Progenitor cell of endocrine pancreas (in vitro differentiated cells): ENCODE measurements around the gene MAPRE3. TPM values are rescaled to one million over a fixed set of nuclear protein-coding genes. Genes with fewer than 3 reads are reported as not detected.
A peak's percentile ranks its signal among the peaks of the same experiment; 100 is the strongest.

ENCODE experiments used
- DNase-seq: peaks from one replicate; pipeline ENCODE4 v3.0.0; 2021; ENCODE audit warnings: low spot score; ENCODE audit not compliant: unreplicated experiment
- H3K27ac Mint-ChIP-seq: 2 replicates; pipeline ENCODE4 v1.8.0; 2021; ENCODE audit warnings: mild to moderate bottlenecking, moderate library complexity, mixed read lengths
- H3K27me3 Mint-ChIP-seq: 2 replicates; pipeline ENCODE4 v1.8.0; 2021; ENCODE audit warnings: mixed read lengths
- H3K36me3 Mint-ChIP-seq: 2 replicates; pipeline ENCODE4 v1.8.0; 2022; ENCODE audit warnings: mixed read lengths; ENCODE audit not compliant: insufficient read depth
- H3K4me1 Mint-ChIP-seq: 2 replicates; pipeline ENCODE4 v1.8.0; 2021; ENCODE audit warnings: low read depth, mixed read lengths
- H3K4me3 Mint-ChIP-seq: 2 replicates; pipeline ENCODE4 v1.8.0; 2021; ENCODE audit warnings: low read depth, mild to moderate bottlenecking, moderate library complexity, mixed read lengths
- H3K9me3 Mint-ChIP-seq: 2 replicates; pipeline ENCODE4 v1.8.0; 2021; ENCODE audit warnings: low read depth, mixed read lengths
- total RNA-seq: library from RNA; stranded (reverse); gene quantifications from 2 replicates; pipeline ENCODE4 v1.2.1, GENCODE V29; 2021
- TF ChIP-seq, protein P1 (sequence below): fragments of 200-600 bp; sonication (generic); IDR thresholded peaks from one replicate; pipeline ENCODE4 v1.5.0; 2021; ENCODE audit warnings: antibody characterized with exemption, mild to moderate bottlenecking; ENCODE audit not compliant: unreplicated experiment

MAPRE3 gene
- total RNA-seq, 1 donor from 2014 or later = 18.6 TPM

DNA sequence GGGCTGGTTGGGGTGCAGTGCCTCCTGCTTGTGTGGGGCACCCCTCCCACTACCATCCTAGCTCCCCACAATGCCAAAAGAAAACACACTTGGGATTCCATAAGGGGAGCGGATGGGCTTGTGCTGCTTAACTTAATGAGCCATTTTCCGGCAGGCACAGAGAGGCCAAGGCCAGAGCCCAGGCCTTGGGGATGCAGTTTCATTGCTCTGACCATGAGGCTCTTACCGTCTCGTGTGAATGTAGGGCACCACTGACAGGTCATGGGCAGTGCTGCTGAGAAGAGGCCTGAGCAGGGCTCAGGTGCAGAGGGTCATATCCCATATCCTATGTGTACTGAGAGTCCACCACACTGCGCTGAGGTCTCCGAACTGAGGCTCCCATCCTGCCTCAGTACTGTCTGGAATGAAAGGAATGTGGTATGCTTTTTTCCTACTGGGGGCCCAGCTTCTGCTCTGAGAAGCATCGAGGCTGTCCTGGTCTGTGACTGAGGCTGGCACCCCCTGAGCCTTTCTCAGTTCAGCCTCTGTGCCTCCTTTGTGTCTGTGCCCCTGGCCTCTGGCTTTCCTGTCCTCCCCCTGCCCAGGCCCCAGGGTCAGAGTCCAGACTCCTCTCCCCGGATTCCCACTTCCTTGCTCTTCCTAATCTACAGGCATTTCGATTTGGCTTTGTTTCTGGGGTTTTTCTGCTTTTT, 45.2 kb upstream of the MAPRE3 start:
- TF ChIP-seq, protein P1, sequence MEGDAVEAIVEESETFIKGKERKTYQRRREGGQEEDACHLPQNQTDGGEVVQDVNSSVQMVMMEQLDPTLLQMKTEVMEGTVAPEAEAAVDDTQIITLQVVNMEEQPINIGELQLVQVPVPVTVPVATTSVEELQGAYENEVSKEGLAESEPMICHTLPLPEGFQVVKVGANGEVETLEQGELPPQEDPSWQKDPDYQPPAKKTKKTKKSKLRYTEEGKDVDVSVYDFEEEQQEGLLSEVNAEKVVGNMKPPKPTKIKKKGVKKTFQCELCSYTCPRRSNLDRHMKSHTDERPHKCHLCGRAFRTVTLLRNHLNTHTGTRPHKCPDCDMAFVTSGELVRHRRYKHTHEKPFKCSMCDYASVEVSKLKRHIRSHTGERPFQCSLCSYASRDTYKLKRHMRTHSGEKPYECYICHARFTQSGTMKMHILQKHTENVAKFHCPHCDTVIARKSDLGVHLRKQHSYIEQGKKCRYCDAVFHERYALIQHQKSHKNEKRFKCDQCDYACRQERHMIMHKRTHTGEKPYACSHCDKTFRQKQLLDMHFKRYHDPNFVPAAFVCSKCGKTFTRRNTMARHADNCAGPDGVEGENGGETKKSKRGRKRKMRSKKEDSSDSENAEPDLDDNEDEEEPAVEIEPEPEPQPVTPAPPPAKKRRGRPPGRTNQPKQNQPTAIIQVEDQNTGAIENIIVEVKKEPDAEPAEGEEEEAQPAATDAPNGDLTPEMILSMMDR = no peak
- DNase-seq = no peak
- Mint-ChIP-seq H3K4me3 (no peak overlapping the region), H3K4me1 (peaks cover 12% of the 10 kb centered on the region), H3K27ac (peak overlapping the region; percentile 91), H3K9me3 (no peaks in the 10 kb centered on the region), H3K36me3 (peaks cover 6% of the 10 kb centered on the region), H3K27me3 (no peaks in the 10 kb centered on the region)

DNA sequence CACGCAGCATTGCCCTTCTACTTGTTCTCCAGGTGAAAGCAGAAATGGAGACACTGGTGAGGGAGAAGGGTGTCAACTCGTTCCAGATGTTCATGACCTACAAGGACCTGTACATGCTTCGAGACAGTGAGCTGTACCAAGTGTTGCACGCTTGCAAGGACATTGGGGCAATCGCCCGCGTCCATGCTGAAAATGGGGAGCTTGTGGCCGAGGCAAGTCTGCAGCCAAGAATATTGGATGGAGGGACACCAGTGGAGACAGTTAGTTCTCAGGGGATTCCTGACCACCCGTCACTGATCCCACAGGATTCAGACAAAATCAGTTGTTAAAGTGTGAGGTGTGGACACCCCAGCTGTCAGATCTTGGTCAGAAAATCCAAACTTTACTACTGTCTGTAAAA, 43.2 kb upstream of the MAPRE3 start:
- Mint-ChIP-seq H3K27ac (no peak overlapping the region), H3K36me3 (peaks cover 7% of the 10 kb centered on the region), H3K4me1 (peaks cover 12% of the 10 kb centered on the region), H3K4me3 (no peak overlapping the region), H3K27me3 (no peaks in the 10 kb centered on the region), H3K9me3 (no peaks in the 10 kb centered on the region)
- no peak for DNase-seq
- TF ChIP-seq, protein P1 = no peak

DNA sequence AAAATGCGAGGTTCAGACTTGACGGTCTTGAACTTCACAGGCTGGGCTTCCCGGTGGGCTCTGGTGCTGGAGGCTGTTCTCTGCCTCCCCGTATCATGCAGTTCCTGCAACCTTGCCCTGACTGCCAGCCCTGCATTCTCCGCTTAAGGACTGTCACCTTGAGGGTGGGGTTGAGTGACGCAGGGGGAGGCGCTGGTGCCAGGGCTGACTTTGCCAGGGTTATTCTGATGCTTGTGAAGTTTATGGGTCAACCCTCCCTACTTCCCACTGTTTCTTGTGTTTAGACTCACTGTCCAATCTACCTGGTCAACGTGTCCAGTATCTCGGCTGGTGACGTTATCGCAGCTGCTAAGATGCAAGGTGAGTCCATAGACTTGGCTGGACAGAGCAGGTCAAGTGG, 37.5 kb upstream of the MAPRE3 start:
- TF ChIP-seq, protein P1 = no peak
- no peaks in the 10 kb centered on the region for H3K9me3 Mint-ChIP-seq
- H3K27me3 Mint-ChIP-seq = no peaks in the 10 kb centered on the region
- no peak for DNase-seq
- H3K4me1 Mint-ChIP-seq = no peaks in the 10 kb centered on the region
- no peak overlapping the region for H3K27ac Mint-ChIP-seq
- peaks cover 14% of the 10 kb centered on the region for H3K36me3 Mint-ChIP-seq
- H3K4me3 Mint-ChIP-seq = no peak overlapping the region

DNA sequence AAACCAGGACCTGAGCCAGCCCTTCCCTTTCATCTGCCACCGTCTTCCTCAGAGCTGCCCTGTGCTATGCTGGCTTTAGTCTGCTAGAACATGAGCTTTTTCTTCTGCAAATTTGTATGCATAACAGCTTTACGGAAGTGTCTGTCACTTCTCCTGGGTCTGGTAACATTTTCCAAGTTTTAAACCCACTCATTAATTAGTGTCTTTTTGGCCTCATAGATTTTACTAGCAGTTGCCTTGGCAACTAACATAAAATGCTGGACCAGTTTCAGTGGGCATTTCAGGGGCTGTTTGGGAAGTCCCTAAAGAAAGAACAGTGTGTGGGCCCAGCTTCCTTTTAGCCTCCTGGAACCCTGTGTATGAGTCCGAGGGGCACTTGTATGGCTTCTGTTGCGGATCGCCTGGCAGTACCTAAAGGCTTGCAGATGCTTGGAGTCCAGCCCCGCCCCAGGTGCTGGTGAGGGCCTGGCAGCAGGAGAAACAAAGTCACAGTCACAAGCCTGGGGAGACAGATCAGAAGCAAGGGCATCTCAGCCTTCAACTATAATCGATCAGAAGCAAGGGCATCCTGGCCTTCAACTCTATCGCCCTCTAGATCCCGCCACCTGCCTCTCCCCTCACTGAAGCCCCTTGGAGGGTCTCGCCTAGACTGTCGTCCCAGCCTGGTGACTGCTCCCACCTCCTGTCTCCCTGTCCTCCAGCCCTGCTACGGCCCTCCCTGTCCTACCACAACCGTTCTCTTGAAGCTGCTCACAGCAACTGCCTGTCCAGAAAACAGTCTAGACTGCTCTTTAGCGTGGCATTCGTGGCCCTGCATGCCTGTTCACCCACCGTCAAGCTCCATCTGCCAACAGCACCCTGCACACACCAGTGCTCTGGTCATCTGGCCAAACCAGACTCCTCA, 36.8 kb upstream of the MAPRE3 start:
- TF ChIP-seq, protein P1 = no peak
- no peaks in the 10 kb centered on the region for H3K27me3 Mint-ChIP-seq
- H3K27ac Mint-ChIP-seq = no peak overlapping the region
- no peak for DNase-seq
- no peaks in the 10 kb centered on the region for H3K9me3 Mint-ChIP-seq
- H3K36me3 Mint-ChIP-seq = peaks cover 13% of the 10 kb centered on the region
- H3K4me1 Mint-ChIP-seq = no peaks in the 10 kb centered on the region
- no peak overlapping the region for H3K4me3 Mint-ChIP-seq

DNA sequence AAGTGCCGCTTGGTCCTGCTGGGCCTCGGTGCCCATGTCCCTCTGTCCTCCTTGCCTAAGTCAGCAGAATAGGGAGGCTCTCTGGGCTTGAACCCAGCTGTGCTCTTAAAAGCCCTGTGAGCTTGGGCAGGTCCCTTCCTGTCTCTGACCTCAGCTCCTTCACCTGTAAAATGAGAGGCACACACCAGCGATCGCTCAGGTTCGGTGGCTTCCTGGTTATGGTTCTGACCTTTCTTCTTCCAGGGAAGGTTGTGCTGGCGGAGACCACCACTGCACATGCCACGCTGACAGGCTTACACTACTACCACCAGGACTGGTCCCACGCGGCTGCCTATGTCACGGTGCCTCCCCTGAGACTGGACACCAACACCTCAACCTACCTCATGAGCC, 36.1 kb upstream of the MAPRE3 start:
- Mint-ChIP-seq H3K27me3 (no peaks in the 10 kb centered on the region), H3K36me3 (peaks cover 12% of the 10 kb centered on the region), H3K4me3 (no peak overlapping the region), H3K9me3 (no peaks in the 10 kb centered on the region), H3K4me1 (no peaks in the 10 kb centered on the region), H3K27ac (no peak overlapping the region)
- TF ChIP-seq, protein P1 = no peak
- DNase-seq = no peak
